ENCODE results near the gene CHML.
"Not testable (repeated sequence)": the region's sequence is repeated elsewhere in the genome, so short reads cannot be mapped to it uniquely, and the experiment has no call there.

Gene CHML

DNA sequence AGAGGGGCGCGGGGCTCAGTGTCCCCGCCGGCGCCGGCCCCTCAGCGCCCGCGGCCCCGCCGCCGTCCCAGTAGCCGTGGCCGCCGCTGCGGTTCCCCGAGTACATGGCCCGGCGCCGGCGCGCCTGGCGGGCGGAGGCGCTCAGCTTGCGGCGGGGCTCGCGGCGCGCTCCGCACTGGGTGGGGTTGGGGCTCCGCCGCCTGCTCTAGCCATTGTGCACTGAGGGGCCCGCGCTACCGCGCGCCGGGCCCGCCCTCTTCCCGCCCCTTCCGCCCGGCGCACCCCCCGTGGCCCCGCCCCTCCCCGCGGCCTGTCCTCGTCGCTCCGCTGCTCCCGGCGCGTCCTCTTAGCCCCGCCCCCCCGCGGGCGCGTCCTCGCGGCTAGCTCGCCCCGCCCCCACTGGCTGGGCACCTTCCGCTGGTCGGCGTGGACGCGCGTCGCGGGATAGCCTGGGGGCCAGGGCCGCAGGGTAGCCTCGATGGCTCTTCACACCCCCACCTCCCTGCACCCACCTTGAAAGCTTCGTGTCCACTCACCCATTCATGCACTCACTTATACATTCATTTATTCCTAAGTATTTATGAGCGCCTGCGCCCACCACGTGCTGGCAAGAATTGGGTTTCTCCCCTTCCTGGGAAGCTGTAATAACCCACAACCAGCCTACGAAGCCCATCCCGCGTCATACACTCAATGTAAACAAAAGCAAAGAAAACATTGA is at the start of gene CHML, which contains the start of gene OPN3:
Gene CHML (minus strand): TSS at position 221 of the 718 bp plus-strand sequence. CDS start 4,603 bp downstream, outside the sequence.
Gene OPN3 (minus strand): TSS at position 221 of the 718 bp plus-strand sequence. CDS start 115 bp downstream, at position 106.
- Histone ChIP-seq H3K27me3 (ENCODE audit: control insufficient read depth in 5 of 5, insufficient read depth in 4 of 5, low read length in 5 of 5) (no peaks in the 10 kb centered on the region), H3K36me3 (ENCODE audit: control insufficient read depth in 5 of 5, insufficient read depth in 5 of 5, low read length in 5 of 5) (peaks cover 0 to 1% (median 0%) of the 10 kb centered on the region in 5 donors), H3K4me1 (ENCODE audit: control insufficient read depth in 5 of 5, insufficient read depth in 5 of 5, low read length in 5 of 5) (peaks cover 0 to 23% (median 15%) of the 10 kb centered on the region in 5 donors), H3K9me3 (ENCODE audit: control insufficient read depth in 5 of 5, low read length in 5 of 5) (peaks cover 0 to 2% (median 0%) of the 10 kb centered on the region in 5 donors), H3K4me3 (ENCODE audit: low read depth in 1 of 5, low read length in 5 of 5) (peak within 1 kb of the TSS; percentile 87 to 99 (median 94)), H3K9ac (ENCODE audit: low read length in 5 of 5) (peak within 1 kb of the TSS in 4 of 5 donors; percentile 84 to 91 (median 86)), H3K27ac (ENCODE audit: low read depth, low read length) (peak within 1 kb of the TSS; percentile 49)

- Histone ChIP-seq H3K27ac (ENCODE audit: low read depth, low read length) (no peak overlapping the region), H3K9me3 (ENCODE audit: control insufficient read depth in 5 of 5, low read length in 5 of 5) (peaks cover 0 to 3% (median 0%) of the 10 kb centered on the region in 5 donors), H3K4me1 (ENCODE audit: control insufficient read depth in 5 of 5, insufficient read depth in 5 of 5, low read length in 5 of 5) (no peaks in the 10 kb centered on the region), H3K9ac (ENCODE audit: low read length in 5 of 5) (no peak overlapping the region), H3K27me3 (ENCODE audit: control insufficient read depth in 5 of 5, insufficient read depth in 4 of 5, low read length in 5 of 5) (no peaks in the 10 kb centered on the region), H3K36me3 (ENCODE audit: control insufficient read depth in 5 of 5, insufficient read depth in 5 of 5, low read length in 5 of 5) (no peaks in the 10 kb centered on the region), H3K4me3 (ENCODE audit: low read depth in 1 of 5, low read length in 5 of 5) (no peak overlapping the region)
Measured at GRCh38 chr1:241688940-241689368, 48.8 kb upstream of the CHML start.

- Histone ChIP-seq H3K9me3 (ENCODE audit: control insufficient read depth in 5 of 5, low read length in 5 of 5) (peaks cover 0 to 3% (median 0%) of the 10 kb centered on the region in 5 donors), H3K36me3 (ENCODE audit: control insufficient read depth in 5 of 5, insufficient read depth in 5 of 5, low read length in 5 of 5) (no peaks in the 10 kb centered on the region), H3K4me3 (ENCODE audit: low read depth in 1 of 5, low read length in 5 of 5) (no peak overlapping the region), H3K4me1 (ENCODE audit: control insufficient read depth in 5 of 5, insufficient read depth in 5 of 5, low read length in 5 of 5) (no peaks in the 10 kb centered on the region), H3K9ac (ENCODE audit: low read length in 5 of 5) (no peak overlapping the region), H3K27me3 (ENCODE audit: control insufficient read depth in 5 of 5, insufficient read depth in 4 of 5, low read length in 5 of 5) (no peaks in the 10 kb centered on the region), H3K27ac (ENCODE audit: low read depth, low read length) (no peak overlapping the region)
Measured at GRCh38 chr1:241684108-241684507, 43.9 kb upstream of the CHML start.

DNA sequence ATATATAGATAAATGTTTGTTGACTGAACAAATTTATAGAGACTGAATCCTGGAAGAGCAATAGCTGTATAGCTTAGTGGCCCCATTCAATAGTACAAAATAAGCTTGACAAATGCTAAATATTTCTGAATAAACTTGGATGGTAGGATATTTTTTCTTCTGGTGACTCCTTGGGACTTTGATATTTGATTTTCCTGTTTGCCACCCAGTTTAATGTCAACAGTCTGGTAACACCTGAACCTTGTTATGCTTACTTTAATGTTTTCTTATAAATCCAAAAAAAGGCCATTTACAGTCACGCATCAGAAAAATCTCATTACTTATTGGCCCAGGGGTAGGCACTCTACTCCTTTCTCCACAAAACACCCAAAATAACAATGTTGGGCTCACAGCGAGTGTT is 42.8 kb upstream of the CHML start:
- Histone ChIP-seq H3K4me3 (ENCODE audit: low read depth in 1 of 5, low read length in 5 of 5) (no peak overlapping the region), H3K36me3 (ENCODE audit: control insufficient read depth in 5 of 5, insufficient read depth in 5 of 5, low read length in 5 of 5) (no peaks in the 10 kb centered on the region), H3K9me3 (ENCODE audit: control insufficient read depth in 5 of 5, low read length in 5 of 5) (no peaks in the 10 kb centered on the region), H3K4me1 (ENCODE audit: control insufficient read depth in 5 of 5, insufficient read depth in 5 of 5, low read length in 5 of 5) (no peaks in the 10 kb centered on the region), H3K9ac (ENCODE audit: low read length in 5 of 5) (no peak overlapping the region), H3K27ac (ENCODE audit: low read depth, low read length) (no peak overlapping the region), H3K27me3 (ENCODE audit: control insufficient read depth in 5 of 5, insufficient read depth in 4 of 5, low read length in 5 of 5) (no peaks in the 10 kb centered on the region)

GRCh38 chr1:241681861-241682448 is 41.8 kb upstream of the CHML start:
- not testable (repeated sequence) for H3K9me3 ChIP-seq (ENCODE audit: control insufficient read depth in 5 of 5, low read length in 5 of 5); H3K36me3 ChIP-seq (ENCODE audit: control insufficient read depth in 5 of 5, insufficient read depth in 5 of 5, low read length in 5 of 5); H3K27ac ChIP-seq (ENCODE audit: low read depth, low read length); H3K9ac ChIP-seq (ENCODE audit: low read length in 5 of 5); H3K27me3 ChIP-seq (ENCODE audit: control insufficient read depth in 5 of 5, insufficient read depth in 4 of 5, low read length in 5 of 5); H3K4me1 ChIP-seq (ENCODE audit: control insufficient read depth in 5 of 5, insufficient read depth in 5 of 5, low read length in 5 of 5); H3K4me3 ChIP-seq (ENCODE audit: low read depth in 1 of 5, low read length in 5 of 5)

DNA sequence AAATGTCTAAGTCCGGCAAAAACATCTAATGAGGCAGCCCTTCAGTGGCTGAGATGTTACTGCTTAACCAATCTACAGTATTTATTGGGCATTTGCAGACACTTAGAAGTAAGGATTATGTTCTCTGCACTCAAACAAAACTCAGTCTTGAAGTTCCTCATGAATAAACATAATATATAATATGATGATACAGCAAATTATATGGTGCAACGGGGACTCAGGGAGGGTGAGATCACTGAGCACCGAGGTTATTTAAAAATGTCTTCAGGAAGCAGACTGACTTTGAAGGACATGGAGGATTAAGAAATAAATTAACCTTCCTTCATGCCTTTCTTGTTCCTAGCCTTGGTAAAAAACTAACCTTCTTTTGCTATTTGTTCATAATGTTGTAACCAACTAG is 39.8 kb upstream of the CHML start:
- Histone ChIP-seq H3K9ac (ENCODE audit: low read length in 5 of 5) (no peak overlapping the region), H3K9me3 (ENCODE audit: control insufficient read depth in 5 of 5, low read length in 5 of 5) (no peaks in the 10 kb centered on the region), H3K27me3 (ENCODE audit: control insufficient read depth in 5 of 5, insufficient read depth in 4 of 5, low read length in 5 of 5) (no peaks in the 10 kb centered on the region), H3K4me3 (ENCODE audit: low read depth in 1 of 5, low read length in 5 of 5) (no peak overlapping the region), H3K36me3 (ENCODE audit: control insufficient read depth in 5 of 5, insufficient read depth in 5 of 5, low read length in 5 of 5) (no peaks in the 10 kb centered on the region), H3K4me1 (ENCODE audit: control insufficient read depth in 5 of 5, insufficient read depth in 5 of 5, low read length in 5 of 5) (no peaks in the 10 kb centered on the region), H3K27ac (ENCODE audit: low read depth, low read length) (no peak overlapping the region)

DNA sequence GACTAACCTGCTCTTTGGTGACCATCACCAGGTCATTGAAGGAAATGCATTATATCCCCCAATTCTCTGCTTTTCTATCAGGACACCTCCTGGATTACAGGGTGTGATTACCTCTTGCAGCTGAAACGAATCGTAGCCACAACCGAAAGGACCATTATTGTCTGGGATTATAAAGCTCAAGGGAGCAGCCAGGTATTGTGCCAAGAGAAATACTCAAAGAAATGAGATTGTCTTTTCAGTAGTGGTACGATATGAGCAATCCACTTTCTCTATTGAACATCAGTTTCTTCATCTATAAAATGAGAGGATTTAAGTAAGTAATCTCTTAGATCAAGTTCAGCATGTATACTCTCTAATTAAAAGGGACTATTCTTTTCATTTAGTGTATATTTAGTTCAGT is 39.2 kb upstream of the CHML start:
- Histone ChIP-seq H3K36me3 (ENCODE audit: control insufficient read depth in 5 of 5, insufficient read depth in 5 of 5, low read length in 5 of 5) (no peaks in the 10 kb centered on the region), H3K4me1 (ENCODE audit: control insufficient read depth in 5 of 5, insufficient read depth in 5 of 5, low read length in 5 of 5) (no peaks in the 10 kb centered on the region), H3K27me3 (ENCODE audit: control insufficient read depth in 5 of 5, insufficient read depth in 4 of 5, low read length in 5 of 5) (no peaks in the 10 kb centered on the region), H3K9me3 (ENCODE audit: control insufficient read depth in 5 of 5, low read length in 5 of 5) (no peaks in the 10 kb centered on the region), H3K9ac (ENCODE audit: low read length in 5 of 5) (no peak overlapping the region), H3K27ac (ENCODE audit: low read depth, low read length) (no peak overlapping the region), H3K4me3 (ENCODE audit: low read depth in 1 of 5, low read length in 5 of 5) (no peak overlapping the region)

- H3K36me3 ChIP-seq (ENCODE audit: control insufficient read depth in 5 of 5, insufficient read depth in 5 of 5, low read length in 5 of 5): no peaks in the 10 kb centered on the region
- H3K27ac ChIP-seq (ENCODE audit: low read depth, low read length): no peak overlapping the region
- no peak overlapping the region for H3K4me3 ChIP-seq (ENCODE audit: low read depth in 1 of 5, low read length in 5 of 5)
- H3K4me1 ChIP-seq (ENCODE audit: control insufficient read depth in 5 of 5, insufficient read depth in 5 of 5, low read length in 5 of 5): no peaks in the 10 kb centered on the region
- no peaks in the 10 kb centered on the region for H3K9me3 ChIP-seq (ENCODE audit: control insufficient read depth in 5 of 5, low read length in 5 of 5)
- H3K27me3 ChIP-seq (ENCODE audit: control insufficient read depth in 5 of 5, insufficient read depth in 4 of 5, low read length in 5 of 5): no peaks in the 10 kb centered on the region
- no peak overlapping the region for H3K9ac ChIP-seq (ENCODE audit: low read length in 5 of 5)
Measured at GRCh38 chr1:241678536-241678935, 38.4 kb upstream of the CHML start.

DNA sequence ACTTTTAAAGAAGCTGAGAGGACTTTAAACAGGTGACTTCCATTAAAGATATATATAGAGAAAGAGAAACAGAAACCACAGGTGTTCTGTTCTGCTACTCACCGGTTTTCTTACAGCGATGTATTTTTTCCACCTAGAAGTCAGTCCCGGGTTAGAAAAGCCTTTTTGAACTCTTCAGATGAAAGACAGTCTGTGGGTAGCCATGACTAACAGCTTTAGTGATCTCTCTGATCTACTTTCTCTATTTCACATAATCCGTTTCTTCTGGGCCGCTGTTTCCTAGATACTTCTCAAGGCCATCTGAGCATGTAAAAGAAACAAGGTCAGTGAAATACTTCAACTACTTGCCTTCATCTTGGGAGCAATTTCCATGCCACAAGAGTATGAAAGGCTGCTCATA is 37.0 kb upstream of the CHML start:
- Histone ChIP-seq H3K27ac (ENCODE audit: low read depth, low read length) (no peak overlapping the region), H3K4me1 (ENCODE audit: control insufficient read depth in 5 of 5, insufficient read depth in 5 of 5, low read length in 5 of 5) (no peaks in the 10 kb centered on the region), H3K9ac (ENCODE audit: low read length in 5 of 5) (no peak overlapping the region), H3K36me3 (ENCODE audit: control insufficient read depth in 5 of 5, insufficient read depth in 5 of 5, low read length in 5 of 5) (no peaks in the 10 kb centered on the region), H3K4me3 (ENCODE audit: low read depth in 1 of 5, low read length in 5 of 5) (no peak overlapping the region), H3K9me3 (ENCODE audit: control insufficient read depth in 5 of 5, low read length in 5 of 5) (no peaks in the 10 kb centered on the region), H3K27me3 (ENCODE audit: control insufficient read depth in 5 of 5, insufficient read depth in 4 of 5, low read length in 5 of 5) (no peaks in the 10 kb centered on the region)

DNA sequence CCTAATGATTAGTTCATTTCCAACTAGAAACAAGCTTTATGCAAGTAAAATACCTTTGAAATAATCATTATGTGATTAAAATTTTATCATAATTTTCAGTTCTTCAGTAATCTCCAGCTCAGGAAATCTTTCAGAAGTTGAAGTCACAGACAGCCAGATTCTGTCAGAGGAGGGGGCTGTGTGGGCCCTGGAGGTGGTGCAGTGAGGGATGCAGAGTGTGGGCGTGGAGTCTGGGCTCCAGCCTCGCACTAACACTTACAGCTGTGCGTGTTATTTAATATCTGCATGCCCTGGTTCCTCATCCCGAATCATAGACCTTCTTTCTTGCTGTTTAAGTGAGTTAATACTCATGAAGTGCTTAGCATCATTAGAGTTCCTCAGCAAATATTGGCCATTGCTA is 35.8 kb upstream of the CHML start:
- H3K4me3 ChIP-seq (ENCODE audit: low read depth in 1 of 5, low read length in 5 of 5): no peak overlapping the region
- no peaks in the 10 kb centered on the region for H3K27me3 ChIP-seq (ENCODE audit: control insufficient read depth in 5 of 5, insufficient read depth in 4 of 5, low read length in 5 of 5)
- no peaks in the 10 kb centered on the region for H3K36me3 ChIP-seq (ENCODE audit: control insufficient read depth in 5 of 5, insufficient read depth in 5 of 5, low read length in 5 of 5)
- no peak overlapping the region for H3K9ac ChIP-seq (ENCODE audit: low read length in 5 of 5)
- no peaks in the 10 kb centered on the region for H3K4me1 ChIP-seq (ENCODE audit: control insufficient read depth in 5 of 5, insufficient read depth in 5 of 5, low read length in 5 of 5)
- H3K9me3 ChIP-seq (ENCODE audit: control insufficient read depth in 5 of 5, low read length in 5 of 5): no peaks in the 10 kb centered on the region
- no peak overlapping the region for H3K27ac ChIP-seq (ENCODE audit: low read depth, low read length)
